ENCODE measurements around the gene CIDEB.

Gene CIDEB

DNA sequence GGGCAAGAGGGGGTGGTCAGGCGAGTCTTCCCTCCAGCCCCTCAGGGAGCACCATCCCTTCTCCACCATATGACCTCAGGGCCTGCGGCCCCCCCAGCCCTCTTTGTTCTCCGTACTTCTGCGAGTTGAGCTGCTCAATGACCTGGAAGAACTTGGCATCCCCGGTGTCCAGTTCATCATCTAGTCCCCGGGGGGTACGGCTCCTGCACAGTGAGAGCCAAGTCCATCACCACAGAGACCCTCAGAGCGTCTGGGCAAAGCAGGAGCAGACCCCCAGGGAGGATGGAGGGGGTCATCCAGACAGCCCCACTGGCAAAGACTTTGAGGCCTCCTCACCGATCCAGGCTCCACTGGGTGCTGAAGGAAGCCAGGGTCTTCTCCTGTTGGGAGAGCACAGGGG is 18.2 kb upstream of the CIDEB start:
- Histone ChIP-seq H3K9me2 (replicated peaks; ENCODE audit: insufficient read depth, low read length) (no peaks in the 10 kb centered on the region), H3K4me1 (ENCODE audit: low read length) (no peaks in the 10 kb centered on the region), H2AFZ (ENCODE audit: low read length) (no peak overlapping the region), H4K20me1 (ENCODE audit: insufficient read depth, low read length) (no peaks in the 10 kb centered on the region), H3K9me3 (replicated peaks; ENCODE audit: insufficient read depth, low read length) (no peaks in the 10 kb centered on the region), H3F3A (ENCODE audit: insufficient read depth, low read length) (no peaks in the 10 kb centered on the region; the same call in 1 of the 2 replicates), H3K79me2 (ENCODE audit: low read length) (no peaks in the 10 kb centered on the region), H3K27ac (ENCODE audit: low read length) (no peak overlapping the region), H3K27me3 (replicated peaks; ENCODE audit: insufficient read depth, low read length) (peaks cover 11% of the 10 kb centered on the region; the same call in 1 of the 2 replicates), H3K9ac (ENCODE audit: low read length) (no peak overlapping the region), H3K4me2 (ENCODE audit: low read depth, low read length) (no peak overlapping the region), H3K36me3 (replicated peaks; ENCODE audit: insufficient read depth, low read length) (no peaks in the 10 kb centered on the region), H3K4me3 (ENCODE audit: low read length) (no peak overlapping the region)
- DNase-seq, result no peak
- TF ChIP-seq, protein P1, sequence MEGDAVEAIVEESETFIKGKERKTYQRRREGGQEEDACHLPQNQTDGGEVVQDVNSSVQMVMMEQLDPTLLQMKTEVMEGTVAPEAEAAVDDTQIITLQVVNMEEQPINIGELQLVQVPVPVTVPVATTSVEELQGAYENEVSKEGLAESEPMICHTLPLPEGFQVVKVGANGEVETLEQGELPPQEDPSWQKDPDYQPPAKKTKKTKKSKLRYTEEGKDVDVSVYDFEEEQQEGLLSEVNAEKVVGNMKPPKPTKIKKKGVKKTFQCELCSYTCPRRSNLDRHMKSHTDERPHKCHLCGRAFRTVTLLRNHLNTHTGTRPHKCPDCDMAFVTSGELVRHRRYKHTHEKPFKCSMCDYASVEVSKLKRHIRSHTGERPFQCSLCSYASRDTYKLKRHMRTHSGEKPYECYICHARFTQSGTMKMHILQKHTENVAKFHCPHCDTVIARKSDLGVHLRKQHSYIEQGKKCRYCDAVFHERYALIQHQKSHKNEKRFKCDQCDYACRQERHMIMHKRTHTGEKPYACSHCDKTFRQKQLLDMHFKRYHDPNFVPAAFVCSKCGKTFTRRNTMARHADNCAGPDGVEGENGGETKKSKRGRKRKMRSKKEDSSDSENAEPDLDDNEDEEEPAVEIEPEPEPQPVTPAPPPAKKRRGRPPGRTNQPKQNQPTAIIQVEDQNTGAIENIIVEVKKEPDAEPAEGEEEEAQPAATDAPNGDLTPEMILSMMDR (IDR thresholded peaks at IDR 0.05; ENCODE audit: low read length), result no peak
- TF ChIP-seq EZH2phosphoT487 (IDR thresholded peaks at IDR 0.05; ENCODE audit: low read length), result no peak
- TF ChIP-seq EZH2 (optimal IDR thresholded peaks at IDR 0.05; ENCODE audit: low read depth, low read length), result no peak

GRCh38 chr14:24325041-24325530 is 17.3 kb upstream of the CIDEB start:
- no peaks in the 10 kb centered on the region for H3K9me2 ChIP-seq (replicated peaks; ENCODE audit: insufficient read depth, low read length)
- H3K27me3 ChIP-seq (replicated peaks; ENCODE audit: insufficient read depth, low read length), result peaks cover 11% of the 10 kb centered on the region; the same call in 1 of the 2 replicates

DNA sequence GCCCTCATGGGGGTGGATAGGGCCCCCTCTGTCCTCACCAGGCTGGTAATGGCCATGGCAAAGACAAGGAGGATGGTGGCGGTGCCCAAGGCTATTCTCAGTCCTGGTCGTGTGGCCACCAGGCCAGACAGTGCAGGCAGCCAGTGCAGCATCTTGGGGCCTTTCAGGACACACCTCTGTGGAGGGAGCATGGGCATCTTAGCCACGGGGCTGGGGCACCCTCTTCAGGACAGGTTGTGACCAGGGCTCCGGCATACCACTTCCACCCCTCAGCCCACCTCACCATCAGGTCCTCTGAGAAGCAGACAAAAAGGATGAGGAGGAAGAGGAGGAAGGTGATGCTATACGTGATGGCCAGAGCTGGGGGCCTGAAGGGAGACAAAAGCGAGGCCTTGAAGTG is 16.2 kb upstream of the CIDEB start:
- H3K4me2 ChIP-seq (ENCODE audit: low read depth, low read length), result no peak overlapping the region
- H3K9me3 ChIP-seq (replicated peaks; ENCODE audit: insufficient read depth, low read length), result no peaks in the 10 kb centered on the region

More at GRCh38 chr14:24325041-24325530, 17.3 kb upstream of the CIDEB start:
- Histone ChIP-seq H3K9me3 (replicated peaks; ENCODE audit: insufficient read depth, low read length) (no peaks in the 10 kb centered on the region), H3K4me3 (ENCODE audit: low read length) (no peak overlapping the region), H3K4me1 (ENCODE audit: low read length) (no peaks in the 10 kb centered on the region), H3K79me2 (ENCODE audit: low read length) (no peaks in the 10 kb centered on the region), H4K20me1 (ENCODE audit: insufficient read depth, low read length) (no peaks in the 10 kb centered on the region), H3K36me3 (replicated peaks; ENCODE audit: insufficient read depth, low read length) (no peaks in the 10 kb centered on the region), H3K9ac (ENCODE audit: low read length) (no peak overlapping the region), H3F3A (ENCODE audit: insufficient read depth, low read length) (no peaks in the 10 kb centered on the region; the same call in 1 of the 2 replicates), H3K4me2 (ENCODE audit: low read depth, low read length) (no peak overlapping the region), H3K27ac (ENCODE audit: low read length) (no peak overlapping the region), H2AFZ (ENCODE audit: low read length) (no peak overlapping the region)
- DNase-seq, result no peak
- TF ChIP-seq EZH2 (optimal IDR thresholded peaks at IDR 0.05; ENCODE audit: low read depth, low read length) (no peak), EZH2phosphoT487 (IDR thresholded peaks at IDR 0.05; ENCODE audit: low read length) (no peak)
- TF ChIP-seq, protein P1 (IDR thresholded peaks at IDR 0.05; ENCODE audit: low read length), result no peak

More for the DNA sequence above, 16.2 kb upstream of the CIDEB start:
- H3K79me2 ChIP-seq (ENCODE audit: low read length), result no peaks in the 10 kb centered on the region
- no peak for DNase-seq
- H3K9ac ChIP-seq (ENCODE audit: low read length), result no peak overlapping the region
- H3K27ac ChIP-seq (ENCODE audit: low read length), result no peak overlapping the region
- no peaks in the 10 kb centered on the region for H3K36me3 ChIP-seq (replicated peaks; ENCODE audit: insufficient read depth, low read length)
- H3F3A ChIP-seq (ENCODE audit: insufficient read depth, low read length), result no peaks in the 10 kb centered on the region; the same call in 1 of the 2 replicates
- no peak overlapping the region for H3K4me3 ChIP-seq (ENCODE audit: low read length)
- H2AFZ ChIP-seq (ENCODE audit: low read length), result no peak overlapping the region
- no peaks in the 10 kb centered on the region for H4K20me1 ChIP-seq (ENCODE audit: insufficient read depth, low read length)
- H3K9me2 ChIP-seq (replicated peaks; ENCODE audit: insufficient read depth, low read length), result no peaks in the 10 kb centered on the region
- peaks cover 11% of the 10 kb centered on the region; the same call in 1 of the 2 replicates for H3K27me3 ChIP-seq (replicated peaks; ENCODE audit: insufficient read depth, low read length)
- no peaks in the 10 kb centered on the region for H3K4me1 ChIP-seq (ENCODE audit: low read length)
- TF ChIP-seq EZH2 (optimal IDR thresholded peaks at IDR 0.05; ENCODE audit: low read depth, low read length) (no peak), EZH2phosphoT487 (IDR thresholded peaks at IDR 0.05; ENCODE audit: low read length) (no peak)
- TF ChIP-seq, protein P1 (IDR thresholded peaks at IDR 0.05; ENCODE audit: low read length), result no peak

All from MM.1S (cell line).